ENCODE data around the gene DNAI7. TPM values are rescaled to one million over a fixed set of nuclear protein-coding genes. Genes with fewer than 3 reads are reported as not detected.

Gene DNAI7
- polyA plus RNA-seq, 1 donor, result 0.63 TPM

DNA sequence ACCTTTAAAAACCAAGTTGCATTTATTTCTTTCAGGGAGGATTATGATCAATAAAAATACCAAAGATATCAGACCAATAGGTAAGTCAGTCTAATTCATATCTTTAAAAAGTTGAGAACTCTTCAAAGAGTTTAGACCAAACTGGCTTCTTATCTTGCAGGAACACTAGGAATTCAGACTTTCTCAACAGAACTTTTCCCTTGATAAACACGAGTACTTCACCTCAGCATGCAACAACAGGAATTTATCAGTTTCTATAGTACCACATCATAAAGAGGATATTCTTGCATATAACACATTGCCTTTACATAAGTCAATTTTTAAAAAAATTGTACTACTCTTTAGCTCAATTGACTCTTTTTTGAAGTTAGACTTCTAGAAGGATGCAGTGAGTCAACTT lies 68.2 kb downstream of the DNAI7 start:
- H3K27ac ChIP-seq (ENCODE audit: low read length), result no peak overlapping the region
- no peaks in the 10 kb centered on the region for H3K36me3 ChIP-seq (ENCODE audit: control insufficient read depth, insufficient read depth, low read length)
- no peaks in the 10 kb centered on the region for H3K9me3 ChIP-seq (ENCODE audit: control insufficient read depth, low read depth, low read length)
- H3K4me1 ChIP-seq (ENCODE audit: control insufficient read depth, insufficient read depth, low read length), result no peaks in the 10 kb centered on the region
- 17% methylated on average over 1 of the region's 1 CpG for WGBS (ENCODE audit: insufficient coverage, low lambda C conversion rate)
- no peaks in the 10 kb centered on the region for H3K27me3 ChIP-seq (ENCODE audit: control insufficient read depth, insufficient read depth, low read length)
- no peak overlapping the region for H3K4me3 ChIP-seq (ENCODE audit: low read length)
- no peak for DNase-seq

DNA sequence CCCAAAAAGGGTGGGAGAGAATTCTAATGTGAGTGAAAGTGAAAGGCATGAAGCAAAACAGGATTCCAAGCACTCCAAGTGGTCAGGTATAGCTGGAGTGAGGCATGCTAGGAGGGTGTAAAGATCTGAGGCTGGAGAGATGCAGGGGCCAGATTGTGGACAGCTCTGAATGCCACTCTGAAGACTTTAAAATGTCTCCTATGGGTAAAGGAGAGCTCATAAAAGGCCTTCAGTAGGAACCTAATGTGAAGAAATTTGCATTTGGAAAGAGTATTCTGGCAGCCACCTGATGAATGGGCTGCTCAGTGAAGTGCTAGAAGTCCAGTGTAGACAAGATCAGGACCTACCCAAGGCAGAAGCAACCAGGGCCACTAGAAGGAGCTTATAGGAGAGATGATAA lies 68.9 kb downstream of the DNAI7 start:
- no peak overlapping the region for H3K4me3 ChIP-seq (ENCODE audit: low read length)

DNA sequence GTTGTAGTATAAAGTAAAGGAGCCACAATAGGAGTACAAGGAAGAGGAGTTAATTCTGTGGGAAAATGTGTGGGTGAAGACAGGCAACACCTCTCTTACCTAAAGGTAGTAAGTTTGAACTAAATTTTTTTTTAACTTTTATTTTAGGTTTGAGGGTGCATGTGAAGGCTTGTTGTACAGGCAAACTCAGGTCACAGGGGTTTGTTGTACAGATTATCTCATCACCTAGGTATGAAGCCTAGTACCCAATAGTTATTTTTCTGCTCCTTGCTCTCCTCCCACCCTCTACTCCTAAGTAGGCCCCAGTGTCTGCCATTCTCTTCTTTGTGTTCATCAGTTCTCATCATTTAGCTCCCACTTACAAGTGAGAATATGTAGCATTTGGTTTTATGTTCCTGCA lies 70.5 kb downstream of the DNAI7 start:
- Histone ChIP-seq H3K27me3 (ENCODE audit: control insufficient read depth, insufficient read depth, low read length) (no peaks in the 10 kb centered on the region), H3K9me3 (ENCODE audit: control insufficient read depth, low read depth, low read length) (no peaks in the 10 kb centered on the region), H3K27ac (ENCODE audit: low read length) (no peak overlapping the region), H3K4me1 (ENCODE audit: control insufficient read depth, insufficient read depth, low read length) (no peaks in the 10 kb centered on the region), H3K4me3 (ENCODE audit: low read length) (no peak overlapping the region), H3K36me3 (ENCODE audit: control insufficient read depth, insufficient read depth, low read length) (no peaks in the 10 kb centered on the region)
- no peak for DNase-seq

More for the DNA sequence above, 68.9 kb downstream of the DNAI7 start:
- Histone ChIP-seq H3K27me3 (ENCODE audit: control insufficient read depth, insufficient read depth, low read length) (no peaks in the 10 kb centered on the region), H3K9me3 (ENCODE audit: control insufficient read depth, low read depth, low read length) (no peaks in the 10 kb centered on the region), H3K27ac (ENCODE audit: low read length) (no peak overlapping the region), H3K36me3 (ENCODE audit: control insufficient read depth, insufficient read depth, low read length) (no peaks in the 10 kb centered on the region), H3K4me1 (ENCODE audit: control insufficient read depth, insufficient read depth, low read length) (no peaks in the 10 kb centered on the region)
- DNase-seq, result no peak

DNA sequence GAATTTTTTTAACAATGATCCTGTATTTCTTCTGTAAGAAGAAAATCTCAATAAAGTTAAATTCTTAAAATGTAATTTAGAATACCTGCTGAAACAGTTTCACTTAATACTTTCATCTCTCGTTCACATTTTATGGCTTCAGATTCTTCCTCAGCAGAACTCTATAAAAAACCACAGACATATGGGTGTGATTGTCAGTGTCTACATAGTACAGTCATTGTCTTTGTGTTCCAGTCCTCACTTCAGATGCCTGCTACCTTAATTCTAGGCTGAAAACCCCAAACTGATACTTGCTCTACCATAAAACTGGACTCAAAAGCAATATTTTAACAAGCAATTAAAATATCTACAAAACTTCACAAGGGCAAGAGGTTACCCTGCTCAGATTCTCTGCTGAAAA lies 71.8 kb downstream of the DNAI7 start:
- whole genome bisulfite sequencing (ENCODE audit: insufficient coverage, low lambda C conversion rate), result no CpG with 5 or more reads among the region's 1 CpG
- Histone ChIP-seq H3K27ac (ENCODE audit: low read length) (no peak overlapping the region), H3K4me1 (ENCODE audit: control insufficient read depth, insufficient read depth, low read length) (no peaks in the 10 kb centered on the region), H3K27me3 (ENCODE audit: control insufficient read depth, insufficient read depth, low read length) (no peaks in the 10 kb centered on the region), H3K9me3 (ENCODE audit: control insufficient read depth, low read depth, low read length) (no peaks in the 10 kb centered on the region), H3K4me3 (ENCODE audit: low read length) (no peak overlapping the region), H3K36me3 (ENCODE audit: control insufficient read depth, insufficient read depth, low read length) (no peaks in the 10 kb centered on the region)
- DNase-seq, result no peak

DNA sequence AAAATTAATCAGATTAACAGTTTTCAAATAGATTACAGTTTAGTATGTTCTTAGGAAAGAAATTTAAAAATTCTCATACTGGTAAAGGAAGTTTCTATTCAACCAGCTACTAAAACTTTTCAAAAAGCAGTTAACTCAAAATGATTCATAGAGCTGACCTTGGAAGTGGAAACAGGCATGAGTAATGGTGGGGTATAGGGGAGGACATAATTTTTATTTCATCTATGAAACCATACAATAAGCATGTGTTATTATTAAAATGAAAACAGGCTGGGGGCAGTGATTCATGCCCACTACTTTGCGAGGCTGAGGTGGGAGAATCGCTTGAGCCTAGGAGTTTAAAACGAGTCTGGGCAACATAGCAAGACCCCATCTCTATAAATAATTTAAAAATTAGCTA lies 73.0 kb downstream of the DNAI7 start:
- Histone ChIP-seq H3K27ac (ENCODE audit: low read length) (no peak overlapping the region), H3K27me3 (ENCODE audit: control insufficient read depth, insufficient read depth, low read length) (no peaks in the 10 kb centered on the region), H3K4me1 (ENCODE audit: control insufficient read depth, insufficient read depth, low read length) (no peaks in the 10 kb centered on the region), H3K36me3 (ENCODE audit: control insufficient read depth, insufficient read depth, low read length) (no peaks in the 10 kb centered on the region), H3K4me3 (ENCODE audit: low read length) (no peak overlapping the region), H3K9me3 (ENCODE audit: control insufficient read depth, low read depth, low read length) (no peaks in the 10 kb centered on the region)
- WGBS (ENCODE audit: insufficient coverage, low lambda C conversion rate), result no CpG with 5 or more reads among the region's 3 CpGs
- no peak for DNase-seq

DNA sequence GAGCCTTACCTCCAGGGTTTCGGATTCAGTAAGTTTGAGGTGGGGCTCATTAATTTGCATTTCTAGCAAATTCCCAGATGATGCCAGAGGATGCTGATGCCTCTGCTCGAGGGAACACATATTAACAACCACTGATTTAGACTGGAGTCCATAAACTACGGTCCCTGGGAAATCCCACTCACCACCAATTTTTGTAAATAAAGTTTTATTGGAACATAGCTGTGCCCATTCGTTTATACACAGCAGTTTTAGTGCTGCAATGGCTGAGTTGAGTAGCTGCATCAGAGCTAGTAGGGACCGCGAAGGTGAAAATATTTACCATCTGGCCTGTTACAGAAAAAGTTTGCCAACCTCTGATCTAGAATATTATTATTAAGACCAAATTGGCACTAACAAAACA lies 73.8 kb downstream of the DNAI7 start:
- no peaks in the 10 kb centered on the region for H3K4me1 ChIP-seq (ENCODE audit: control insufficient read depth, insufficient read depth, low read length)
- no peaks in the 10 kb centered on the region for H3K9me3 ChIP-seq (ENCODE audit: control insufficient read depth, low read depth, low read length)
- WGBS (ENCODE audit: insufficient coverage, low lambda C conversion rate), result no CpG with 5 or more reads among the region's 6 CpGs
- no peak overlapping the region for H3K4me3 ChIP-seq (ENCODE audit: low read length)
- no peak for DNase-seq
- no peaks in the 10 kb centered on the region for H3K36me3 ChIP-seq (ENCODE audit: control insufficient read depth, insufficient read depth, low read length)
- H3K27me3 ChIP-seq (ENCODE audit: control insufficient read depth, insufficient read depth, low read length), result no peaks in the 10 kb centered on the region
- no peak overlapping the region for H3K27ac ChIP-seq (ENCODE audit: low read length)

DNA sequence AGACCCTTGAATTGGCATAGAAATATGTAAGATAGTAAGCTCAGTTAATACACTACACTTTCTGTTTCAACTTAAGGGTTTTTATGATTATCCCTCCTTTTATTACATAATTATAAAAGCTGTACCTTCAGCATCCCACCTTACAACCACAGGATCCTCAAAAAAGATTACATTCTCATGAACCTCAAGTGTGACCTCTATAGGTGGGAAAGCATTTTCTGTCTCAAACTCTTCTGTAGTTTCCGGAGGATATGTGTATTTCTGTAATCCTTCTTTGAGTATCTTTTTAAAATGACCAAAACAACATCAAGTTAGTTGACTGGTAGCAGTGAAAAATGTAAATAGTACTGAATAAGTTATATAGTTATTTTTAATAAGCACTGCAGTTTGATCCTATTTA lies 75.9 kb downstream of the DNAI7 start:
- no CpG with 5 or more reads among the region's 1 CpG for WGBS (ENCODE audit: insufficient coverage, low lambda C conversion rate)
- H3K4me3 ChIP-seq (ENCODE audit: low read length), result no peak overlapping the region
- H3K4me1 ChIP-seq (ENCODE audit: control insufficient read depth, insufficient read depth, low read length), result no peaks in the 10 kb centered on the region

DNA sequence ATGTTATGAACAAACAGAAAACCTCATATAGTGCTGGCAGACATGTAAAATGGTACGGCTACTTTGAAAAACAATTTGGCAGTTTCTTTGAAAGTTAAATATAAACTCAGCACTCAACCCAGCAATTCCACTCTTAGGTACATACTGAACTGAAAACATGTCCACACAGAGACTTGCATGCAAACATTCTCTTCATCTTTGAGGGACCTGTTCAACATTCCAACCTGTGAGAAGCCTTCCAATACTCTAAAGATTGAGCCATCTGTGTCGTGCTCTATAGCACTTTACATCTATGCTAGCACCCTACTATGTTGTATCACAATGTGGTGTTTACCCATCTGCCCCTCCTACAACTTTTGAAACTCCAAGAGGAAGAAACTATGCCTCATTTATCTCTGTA lies 79.3 kb downstream of the DNAI7 start:
- H3K36me3 ChIP-seq (ENCODE audit: control insufficient read depth, insufficient read depth, low read length), result no peaks in the 10 kb centered on the region
- no peaks in the 10 kb centered on the region for H3K27me3 ChIP-seq (ENCODE audit: control insufficient read depth, insufficient read depth, low read length)
- H3K4me3 ChIP-seq (ENCODE audit: low read length), result no peak overlapping the region
- no peaks in the 10 kb centered on the region for H3K9me3 ChIP-seq (ENCODE audit: control insufficient read depth, low read depth, low read length)
- no peak for DNase-seq
- no peaks in the 10 kb centered on the region for H3K4me1 ChIP-seq (ENCODE audit: control insufficient read depth, insufficient read depth, low read length)
- no CpG with 5 or more reads among the region's 2 CpGs for WGBS (ENCODE audit: insufficient coverage, low lambda C conversion rate)
- no peak overlapping the region for H3K27ac ChIP-seq (ENCODE audit: low read length)

More for the DNA sequence above, 75.9 kb downstream of the DNAI7 start:
- Histone ChIP-seq H3K9me3 (ENCODE audit: control insufficient read depth, low read depth, low read length) (no peaks in the 10 kb centered on the region), H3K27me3 (ENCODE audit: control insufficient read depth, insufficient read depth, low read length) (no peaks in the 10 kb centered on the region), H3K27ac (ENCODE audit: low read length) (no peak overlapping the region), H3K36me3 (ENCODE audit: control insufficient read depth, insufficient read depth, low read length) (no peaks in the 10 kb centered on the region)
- DNase-seq, result no peak

DNA sequence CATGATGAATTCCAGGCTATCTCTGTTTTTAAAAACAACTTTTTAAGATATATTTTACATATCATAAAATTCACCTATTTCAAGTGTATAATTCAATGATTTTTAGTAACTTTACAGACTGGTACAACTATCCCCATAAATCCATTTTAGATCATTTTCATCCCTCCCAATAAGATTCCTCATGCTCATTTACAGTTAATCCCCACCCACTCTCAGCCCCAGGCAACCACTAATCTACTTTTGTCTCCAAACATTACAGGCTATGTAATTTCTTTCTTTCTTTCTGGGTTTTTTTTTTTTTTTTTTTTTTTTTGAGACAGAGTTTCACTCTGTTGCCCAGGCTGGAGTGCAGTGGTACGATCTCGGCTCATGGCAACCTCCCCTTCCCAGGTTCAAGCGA lies 81.3 kb downstream of the DNAI7 start:
- Histone ChIP-seq H3K4me3 (ENCODE audit: low read length) (no peak overlapping the region), H3K9me3 (ENCODE audit: control insufficient read depth, low read depth, low read length) (no peaks in the 10 kb centered on the region), H3K36me3 (ENCODE audit: control insufficient read depth, insufficient read depth, low read length) (no peaks in the 10 kb centered on the region), H3K27me3 (ENCODE audit: control insufficient read depth, insufficient read depth, low read length) (no peaks in the 10 kb centered on the region), H3K4me1 (ENCODE audit: control insufficient read depth, insufficient read depth, low read length) (no peaks in the 10 kb centered on the region), H3K27ac (ENCODE audit: low read length) (no peak overlapping the region)
- DNase-seq, result no peak
- whole genome bisulfite sequencing (ENCODE audit: insufficient coverage, low lambda C conversion rate), result no CpG with 5 or more reads among the region's 3 CpGs

DNA sequence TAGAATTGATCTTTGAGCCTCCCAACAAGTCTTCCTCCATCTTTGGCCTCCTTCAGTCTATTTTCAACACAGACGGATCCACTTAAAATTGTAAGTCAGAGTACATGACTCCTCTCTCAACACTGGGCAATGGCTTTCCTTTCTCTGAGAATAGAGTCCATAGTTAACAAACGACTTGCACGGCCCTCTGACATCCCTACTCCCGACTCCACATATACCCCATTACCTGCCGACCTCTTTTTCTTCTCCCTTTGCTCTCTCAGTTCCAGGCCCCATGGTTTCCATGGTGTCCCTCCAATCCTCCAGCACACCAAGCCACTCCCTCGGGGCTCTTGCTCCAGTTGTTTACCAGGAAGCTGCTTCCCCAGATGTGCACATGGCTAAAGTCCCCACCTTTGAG lies 84.7 kb downstream of the DNAI7 start:
- H3K4me3 ChIP-seq (ENCODE audit: low read length), result no peak overlapping the region
- no peak for DNase-seq
- no peaks in the 10 kb centered on the region for H3K9me3 ChIP-seq (ENCODE audit: control insufficient read depth, low read depth, low read length)
- no peaks in the 10 kb centered on the region for H3K27me3 ChIP-seq (ENCODE audit: control insufficient read depth, insufficient read depth, low read length)
- no peak overlapping the region for H3K27ac ChIP-seq (ENCODE audit: low read length)
- no peaks in the 10 kb centered on the region for H3K36me3 ChIP-seq (ENCODE audit: control insufficient read depth, insufficient read depth, low read length)
- no peaks in the 10 kb centered on the region for H3K4me1 ChIP-seq (ENCODE audit: control insufficient read depth, insufficient read depth, low read length)
- 83% methylated on average over 2 of the region's 6 CpGs for WGBS (ENCODE audit: insufficient coverage, low lambda C conversion rate)

DNA sequence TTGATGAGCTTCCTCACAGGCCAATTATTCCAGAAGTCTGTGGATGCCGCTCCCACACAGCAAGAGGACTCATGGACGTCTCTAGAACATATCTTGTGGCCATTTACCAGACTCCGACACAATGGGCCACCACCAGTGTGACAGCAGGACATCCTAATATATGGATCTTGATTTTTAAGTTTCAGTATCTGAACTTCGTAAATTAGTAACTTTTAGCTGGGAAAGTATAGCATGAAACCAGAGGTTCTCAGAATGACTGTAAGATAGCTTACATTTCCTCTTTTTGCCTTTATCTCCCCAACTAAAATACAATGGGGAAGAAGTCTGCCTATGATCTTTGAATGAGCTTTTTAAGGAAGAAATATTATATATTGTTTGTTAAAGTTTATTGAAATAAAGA lies 87.0 kb downstream of the DNAI7 start:
- WGBS (ENCODE audit: insufficient coverage, low lambda C conversion rate), result no CpG with 5 or more reads among the region's 4 CpGs

More for the DNA sequence above, 87.0 kb downstream of the DNAI7 start:
- Histone ChIP-seq H3K27me3 (ENCODE audit: control insufficient read depth, insufficient read depth, low read length) (no peaks in the 10 kb centered on the region), H3K9me3 (ENCODE audit: control insufficient read depth, low read depth, low read length) (no peaks in the 10 kb centered on the region), H3K27ac (ENCODE audit: low read length) (no peak overlapping the region), H3K4me3 (ENCODE audit: low read length) (no peak overlapping the region), H3K4me1 (ENCODE audit: control insufficient read depth, insufficient read depth, low read length) (no peaks in the 10 kb centered on the region), H3K36me3 (ENCODE audit: control insufficient read depth, insufficient read depth, low read length) (no peaks in the 10 kb centered on the region)
- no peak for DNase-seq

Data from large intestine (tissue), 3 donors.